ENCODE measurements around the gene ZNF76. TPM values are rescaled to one million over a fixed set of nuclear protein-coding genes. Genes with fewer than 3 reads are reported as not detected.

ZNF76 gene
- total and polyA plus RNA-seq, 9 of the 15 experiments (the other 6 are each of a cell fraction or from before 2014, with no cell fraction given) = 1.2 to 17.8 (median 10.7) TPM

DNA sequence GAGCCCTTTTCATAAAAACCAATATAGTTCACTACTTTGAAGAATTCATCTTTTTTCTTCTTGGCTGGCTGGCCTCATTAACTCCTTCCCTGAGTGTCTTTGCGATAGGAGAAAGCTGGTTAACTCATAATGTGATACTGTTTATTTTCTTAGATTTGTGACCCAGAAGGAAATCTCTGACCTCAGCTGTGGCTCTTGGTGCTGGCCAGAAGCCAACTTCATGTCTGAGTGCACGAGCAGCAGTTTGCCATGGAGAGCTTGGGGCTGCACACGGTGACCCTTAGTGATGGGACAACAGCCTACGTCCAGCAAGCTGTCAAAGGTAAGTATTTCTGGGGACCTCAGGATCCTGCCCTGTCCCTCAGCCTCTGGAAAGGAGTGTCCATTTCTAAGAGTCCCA, 21.4 kb downstream of the ZNF76 start:
- FAIRE-seq = no peak
- Histone ChIP-seq H3K4me1 (replicated peaks in 1 of 2; ENCODE audit: control insufficient read depth in 2 of 2, insufficient read depth in 2 of 2, low read length in 2 of 2) (no peaks in the 10 kb centered on the region; a peak in 1 of 5 replicates), H2AFZ (ENCODE audit: low read depth, low read length) (no peak overlapping the region), H3K36me3 (ENCODE audit: control insufficient read depth, insufficient read depth, low read length) (no peaks in the 10 kb centered on the region), H3K9me1 (ENCODE audit: control insufficient read depth, insufficient read depth, low read length) (peaks cover under 1% of the 10 kb centered on the region), H3K4me3 (no peak overlapping the region), H3K9ac (ENCODE audit: insufficient read depth in 1 of 2, low read depth in 2 of 2, low read length in 2 of 2) (no peak overlapping the region), H3K27ac (ENCODE audit: extremely low read depth, low read depth, low read length) (no peak overlapping the region), H3K27me3 (ENCODE audit: control insufficient read depth in 2 of 2, insufficient read depth in 2 of 2, low read length in 2 of 2) (no peaks in the 10 kb centered on the region), H3K4me2 (ENCODE audit: insufficient read depth, low read length) (no peak overlapping the region), H3K79me2 (ENCODE audit: control insufficient read depth, insufficient read depth, low read length) (no peaks in the 10 kb centered on the region), H3K9me3 (replicated peaks; ENCODE audit: control insufficient read depth, insufficient read depth, low read depth, low read length) (no peaks in the 10 kb centered on the region), H4K20me1 (replicated peaks; ENCODE audit: control insufficient read depth, insufficient read depth, low read length) (no peaks in the 10 kb centered on the region)
- DNase-seq (ENCODE audit: extremely low read depth in 1 of 4, low spot score in 3 of 4) = no peak
- no peak for TF ChIP-seq PTRF (tag; IDR thresholded peaks at IDR 0.05)
- TF ChIP-seq NFIC (IDR thresholded peaks at IDR 0.05) = peak; percentile 83
- no peak for TF ChIP-seq TCF7L2 (IDR thresholded peaks at IDR 0.05; ENCODE audit: low read depth, low read length)
- TF ChIP-seq KDM1A (IDR thresholded peaks at IDR 0.05) = 0 out of 4 replicates have a peak, but pooled peaks of 1 of the 2 experiments have one; percentile 28
- no peak for TF ChIP-seq SMARCA5 (IDR thresholded peaks at IDR 0.05)
- TF ChIP-seq ETV6 (IDR thresholded peaks at IDR 0.05; ENCODE audit: borderline replicate concordance in 1 of 2, low read depth in 2 of 2, low read length in 1 of 2) = no peak
- TF ChIP-seq ETV6 (CRISPR knock-in tag; IDR thresholded peaks at IDR 0.05; ENCODE audit: borderline replicate concordance) = no peak
- TF ChIP-seq HNRNPLL (IDR thresholded peaks at IDR 0.05; ENCODE audit: low read depth, low read length, poor library complexity, severe bottlenecking) = no peak
- TF ChIP-seq ESRRA (IDR thresholded peaks at IDR 0.05; ENCODE audit: borderline replicate concordance, low read depth) = no peak
- in situ Hi-C loops (cut with MboI) = no loop called here
- no TSS peak for BruUV-seq (replicated peaks)
- POLR2A ChIA-PET = no interaction called here
- ATAC-seq = no peak
- intact Hi-C loops (cut with micrococcal nuclease) = no loop called here
- WGBS (ENCODE audit: insufficient coverage, low coverage, missing lambda C conversion rate) = 26% methylated on average over 4 of the region's 4 CpGs
- CTCF ChIA-PET (ENCODE audit: low intra/inter-chr PET ratio) = no interaction called here

Data from K562 (cell line).